ENCODE results near the gene MAST3. TPM values are rescaled to one million over a fixed set of nuclear protein-coding genes. Genes with fewer than 3 reads are reported as not detected.

Gene MAST3
- total and polyA plus RNA-seq, 2 of the 13 experiments (the other 11 are each of a cell fraction or from before 2014, with no cell fraction given), result 4.1 to 4.6 TPM

DNA sequence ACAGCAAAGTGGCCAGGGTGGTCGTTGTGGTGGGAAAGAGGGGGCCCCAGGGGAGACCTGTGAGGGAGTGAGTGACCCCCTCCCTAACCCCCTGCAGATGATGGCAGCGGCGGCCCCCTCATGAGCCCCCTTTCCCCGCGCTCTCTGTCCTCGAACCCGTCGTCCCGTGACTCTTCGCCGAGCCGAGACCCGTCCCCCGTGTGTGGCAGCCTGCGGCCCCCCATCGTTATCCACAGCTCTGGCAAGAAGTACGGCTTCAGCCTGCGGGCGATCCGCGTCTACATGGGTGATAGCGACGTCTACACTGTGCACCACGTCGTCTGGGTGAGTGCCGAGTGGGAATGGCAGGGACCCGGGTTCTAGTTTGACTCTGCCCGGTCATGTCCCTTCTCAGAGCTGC lies 47.3 kb downstream of the MAST3 start:
- H3K9ac ChIP-seq (ENCODE audit: insufficient read depth, low read depth, low read length), result no peak overlapping the region
- H3K36me3 ChIP-seq (replicated peaks in 1 of 2; ENCODE audit: control insufficient read depth in 1 of 2, insufficient read depth in 2 of 2, low read length in 2 of 2), result peaks cover 17 to 46% of the 10 kb centered on the region in 2 experiments
- BruUV-seq (replicated peaks), result no TSS peak
- no peak overlapping the region for H3K4me2 ChIP-seq (ENCODE audit: low read depth, low read length)
- intact Hi-C loops (cut with micrococcal nuclease; ENCODE audit: unreplicated experiment), result no loop called here
- 95% methylated on average over 28 of the region's 28 CpGs for WGBS (ENCODE audit: low lambda C conversion rate)
- FAIRE-seq (no peak), DNase-seq (ENCODE audit: low spot score) (no peak), ATAC-seq (no peak)
- POLR2A ChIA-PET, result no interaction called here
- H4K20me1 ChIP-seq (ENCODE audit: insufficient read depth, low read length), result no peaks in the 10 kb centered on the region
- no peaks in the 10 kb centered on the region for H3K79me2 ChIP-seq (ENCODE audit: insufficient read depth, low read length)
- no peaks in the 10 kb centered on the region for H3K9me3 ChIP-seq (ENCODE audit: low read length)
- no peak overlapping the region for H3K27ac ChIP-seq (ENCODE audit: extremely low read length, insufficient read depth, low read length)
- CTCF ChIA-PET (ENCODE audit: low intra/inter-chr PET ratio, low total read pairs), result no interaction called here
- no peak overlapping the region for H3K4me3 ChIP-seq (replicated peaks in 1 of 3; ENCODE audit: insufficient read depth in 1 of 3, low read depth in 2 of 3, low read length in 3 of 3)
- in situ Hi-C loops (cut with HindIII; ENCODE audit: extremely low pct_ligation_motif_present, low pct_unique_long_range_greater_than_20kb), result no loop called here
- peaks cover 1% of the 10 kb centered on the region for H3K4me1 ChIP-seq (ENCODE audit: insufficient read depth, low read length)
- no peaks in the 10 kb centered on the region; a peak in 1 of 5 replicates for H3K27me3 ChIP-seq (ENCODE audit: control insufficient read depth in 1 of 2, insufficient read depth in 2 of 2, low read length in 2 of 2)
- no peak for TF ChIP-seq MED1 (CRISPR knock-in tag; IDR thresholded peaks at IDR 0.05)
- TF ChIP-seq ZNF761 (CRISPR knock-in tag; conservative IDR thresholded peaks at IDR 0.05), result no peak
- TF ChIP-seq JUND (CRISPR knock-in tag; IDR thresholded peaks at IDR 0.05), result no peak
- no peak for TF ChIP-seq ZNF256 (CRISPR knock-in tag; conservative IDR thresholded peaks at IDR 0.05)
- no peak for TF ChIP-seq ISL2 (CRISPR knock-in tag; IDR thresholded peaks at IDR 0.05)
- no peak for TF ChIP-seq ZFP90 (CRISPR knock-in tag; IDR thresholded peaks at IDR 0.05; ENCODE audit: borderline replicate concordance)
- no peak for TF ChIP-seq TRIM24 (CRISPR knock-in tag; IDR thresholded peaks at IDR 0.05)
- TF ChIP-seq, protein P1, sequence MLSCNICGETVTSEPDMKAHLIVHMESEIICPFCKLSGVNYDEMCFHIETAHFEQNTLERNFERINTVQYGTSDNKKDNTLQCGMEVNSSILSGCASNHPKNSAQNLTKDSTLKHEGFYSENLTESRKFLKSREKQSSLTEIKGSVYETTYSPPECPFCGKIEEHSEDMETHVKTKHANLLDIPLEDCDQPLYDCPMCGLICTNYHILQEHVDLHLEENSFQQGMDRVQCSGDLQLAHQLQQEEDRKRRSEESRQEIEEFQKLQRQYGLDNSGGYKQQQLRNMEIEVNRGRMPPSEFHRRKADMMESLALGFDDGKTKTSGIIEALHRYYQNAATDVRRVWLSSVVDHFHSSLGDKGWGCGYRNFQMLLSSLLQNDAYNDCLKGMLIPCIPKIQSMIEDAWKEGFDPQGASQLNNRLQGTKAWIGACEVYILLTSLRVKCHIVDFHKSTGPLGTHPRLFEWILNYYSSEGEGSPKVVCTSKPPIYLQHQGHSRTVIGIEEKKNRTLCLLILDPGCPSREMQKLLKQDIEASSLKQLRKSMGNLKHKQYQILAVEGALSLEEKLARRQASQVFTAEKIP (CRISPR knock-in tag; IDR thresholded peaks at IDR 0.05; ENCODE audit: borderline replicate concordance), result no peak
- TF ChIP-seq IRX3 (CRISPR knock-in tag; IDR thresholded peaks at IDR 0.05; ENCODE audit: borderline replicate concordance, low read depth), result no peak
- TF ChIP-seq NAIF1 (CRISPR knock-in tag; IDR thresholded peaks at IDR 0.05; ENCODE audit: borderline replicate concordance), result no peak
- TF ChIP-seq, protein P2, sequence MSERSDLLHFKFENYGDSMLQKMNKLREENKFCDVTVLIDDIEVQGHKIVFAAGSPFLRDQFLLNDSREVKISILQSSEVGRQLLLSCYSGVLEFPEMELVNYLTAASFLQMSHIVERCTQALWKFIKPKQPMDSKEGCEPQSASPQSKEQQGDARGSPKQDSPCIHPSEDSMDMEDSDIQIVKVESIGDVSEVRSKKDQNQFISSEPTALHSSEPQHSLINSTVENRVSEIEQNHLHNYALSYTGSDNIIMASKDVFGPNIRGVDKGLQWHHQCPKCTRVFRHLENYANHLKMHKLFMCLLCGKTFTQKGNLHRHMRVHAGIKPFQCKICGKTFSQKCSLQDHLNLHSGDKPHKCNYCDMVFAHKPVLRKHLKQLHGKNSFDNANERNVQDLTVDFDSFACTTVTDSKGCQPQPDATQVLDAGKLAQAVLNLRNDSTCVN (CRISPR knock-in tag; IDR thresholded peaks at IDR 0.05; ENCODE audit: borderline replicate concordance), result no peak
- TF ChIP-seq, protein P3, sequence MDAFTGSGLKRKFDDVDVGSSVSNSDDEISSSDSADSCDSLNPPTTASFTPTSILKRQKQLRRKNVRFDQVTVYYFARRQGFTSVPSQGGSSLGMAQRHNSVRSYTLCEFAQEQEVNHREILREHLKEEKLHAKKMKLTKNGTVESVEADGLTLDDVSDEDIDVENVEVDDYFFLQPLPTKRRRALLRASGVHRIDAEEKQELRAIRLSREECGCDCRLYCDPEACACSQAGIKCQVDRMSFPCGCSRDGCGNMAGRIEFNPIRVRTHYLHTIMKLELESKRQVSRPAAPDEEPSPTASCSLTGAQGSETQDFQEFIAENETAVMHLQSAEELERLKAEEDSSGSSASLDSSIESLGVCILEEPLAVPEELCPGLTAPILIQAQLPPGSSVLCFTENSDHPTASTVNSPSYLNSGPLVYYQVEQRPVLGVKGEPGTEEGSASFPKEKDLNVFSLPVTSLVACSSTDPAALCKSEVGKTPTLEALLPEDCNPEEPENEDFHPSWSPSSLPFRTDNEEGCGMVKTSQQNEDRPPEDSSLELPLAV (CRISPR knock-in tag; conservative IDR thresholded peaks at IDR 0.05; ENCODE audit: low read depth), result no peak
- TF ChIP-seq MTA3 (CRISPR knock-in tag; IDR thresholded peaks at IDR 0.05), result no peak
- TF ChIP-seq, protein P4, sequence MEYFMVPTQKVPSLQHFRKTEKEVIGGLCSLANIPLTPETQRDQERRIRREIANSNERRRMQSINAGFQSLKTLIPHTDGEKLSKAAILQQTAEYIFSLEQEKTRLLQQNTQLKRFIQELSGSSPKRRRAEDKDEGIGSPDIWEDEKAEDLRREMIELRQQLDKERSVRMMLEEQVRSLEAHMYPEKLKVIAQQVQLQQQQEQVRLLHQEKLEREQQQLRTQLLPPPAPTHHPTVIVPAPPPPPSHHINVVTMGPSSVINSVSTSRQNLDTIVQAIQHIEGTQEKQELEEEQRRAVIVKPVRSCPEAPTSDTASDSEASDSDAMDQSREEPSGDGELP (IDR thresholded peaks at IDR 0.05; ENCODE audit: borderline replicate concordance, low read depth), result no peak
- no peak for TF ChIP-seq NR1H2 (CRISPR knock-in tag; IDR thresholded peaks at IDR 0.05; ENCODE audit: borderline replicate concordance, low read depth)
- H2AFZ ChIP-seq (ENCODE audit: low read length), result no peak overlapping the region

Data from HepG2 (cell line).